ENCODE measurements around the gene PIGK.
"Not testable (repeated sequence)": the region's sequence is repeated elsewhere in the genome, so short reads cannot be mapped to it uniquely, and the experiment has no call there.

The PIGK gene

GRCh38 chr1:77188770-77189169, 30.5 kb downstream of the PIGK start:
- FAIRE-seq: no peak

- FAIRE-seq: not testable (repeated sequence)
Measured at GRCh38 chr1:77186907-77187306, 32.3 kb downstream of the PIGK start.

- FAIRE-seq: no peak
Measured at GRCh38 chr1:77182083-77182482, 37.1 kb downstream of the PIGK start.

GRCh38 chr1:77179632-77180031, 39.6 kb downstream of the PIGK start:
- no peak for FAIRE-seq

- no peak for FAIRE-seq
Measured at GRCh38 chr1:77175230-77175844, 43.9 kb downstream of the PIGK start.

GRCh38 chr1:77170687-77171086, 48.5 kb downstream of the PIGK start:
- no peak for FAIRE-seq

- FAIRE-seq: no peak
Measured at GRCh38 chr1:77168358-77168757, 50.9 kb downstream of the PIGK start.

- no peak for FAIRE-seq
Measured at GRCh38 chr1:77164434-77164944, 54.7 kb downstream of the PIGK start.

GRCh38 chr1:77159706-77160105, 59.5 kb downstream of the PIGK start:
- not testable (repeated sequence) for FAIRE-seq

GRCh38 chr1:77156214-77156613, 63.0 kb downstream of the PIGK start:
- FAIRE-seq: no peak

- FAIRE-seq: no peak
Measured at GRCh38 chr1:77146270-77146669, 73.0 kb downstream of the PIGK start.

GRCh38 chr1:77143529-77144121, 75.6 kb downstream of the PIGK start:
- FAIRE-seq: no peak

- FAIRE-seq: no peak
Measured at GRCh38 chr1:77139389-77139788, 79.8 kb downstream of the PIGK start.

- no peak for FAIRE-seq
Measured at GRCh38 chr1:77134359-77134758, 84.9 kb downstream of the PIGK start.

GRCh38 chr1:77133731-77134358, 85.4 kb downstream of the PIGK start:
- FAIRE-seq: no peak

GRCh38 chr1:77126307-77126706, 92.9 kb downstream of the PIGK start:
- FAIRE-seq: no peak

- no peak for FAIRE-seq
Measured at GRCh38 chr1:77121503-77121902, 97.7 kb downstream of the PIGK start.

- FAIRE-seq: no peak
Measured at GRCh38 chr1:77120950-77121349, 98.3 kb downstream of the PIGK start.

GRCh38 chr1:77118712-77119111, 100.5 kb downstream of the PIGK start:
- no peak for FAIRE-seq

GRCh38 chr1:77104672-77105071, 114.6 kb downstream of the PIGK start:
- FAIRE-seq: no peak

GRCh38 chr1:77103486-77103885, 115.7 kb downstream of the PIGK start:
- FAIRE-seq: no peak

- no peak for FAIRE-seq
Measured at GRCh38 chr1:77100875-77101274, 118.4 kb downstream of the PIGK start.

GRCh38 chr1:77096496-77097255, 122.6 kb downstream of the PIGK start:
- FAIRE-seq: no peak
